Spleen (tissue), 11 donors: ENCODE measurements around the gene TRABD2B. TPM values are rescaled to one million over a fixed set of nuclear protein-coding genes. Genes with fewer than 3 reads are reported as not detected.

ENCODE experiments used
- DNase-seq: peaks from one replicate; pipeline ENCODE4 v3.0.0-alpha.2; 2020
- H3K27ac ChIP-seq, 8 donors: fragments of 200-600 bp; sonication (generic) in 7 of 8; 1 replicate in 4 of 8; 2 replicates in 4 of 8; pipeline versions ENCODE4 v1.5.0 to v1.8.0; 2016 to 2021; ENCODE audit warnings: inconsistent platforms in 4 of 8, mild to moderate bottlenecking in 4 of 8, moderate library complexity in 1 of 8
- H3K27me3 ChIP-seq, 7 donors: fragments of 200-600 bp; sonication (generic) in 6 of 7; replicated peaks in 1 of 7; 1 replicate in 4 of 7; 2 replicates in 3 of 7; pipeline versions ENCODE4 v1.5.0 to v1.8.0; 2016 to 2021; ENCODE audit warnings: inconsistent platforms in 3 of 7, mild to moderate bottlenecking in 1 of 7
- H3K36me3 ChIP-seq, 6 donors: fragments of 200-600 bp; sonication (generic) in 5 of 6; 1 replicate in 4 of 6; 2 replicates in 2 of 6; pipeline versions ENCODE4 v1.5.0 to v1.8.0; 2016 to 2021; ENCODE audit warnings: inconsistent platforms in 2 of 6
- H3K4me1 ChIP-seq, 6 donors: fragments of 200-600 bp; sonication (generic) in 5 of 6; 1 replicate in 3 of 6; 2 replicates in 3 of 6; pipeline versions ENCODE4 v1.5.0 to v1.8.0; 2016 to 2021; ENCODE audit warnings: inconsistent platforms in 3 of 6
- H3K4me3 ChIP-seq, 8 donors: fragments of 200-600 bp; sonication (generic) in 7 of 8; 1 replicate in 4 of 8; 2 replicates in 4 of 8; pipeline versions ENCODE4 v1.5.0 to v1.8.0; 2016 to 2021; ENCODE audit warnings: inconsistent platforms in 4 of 8, mild to moderate bottlenecking in 4 of 8, moderate library complexity in 2 of 8
- H3K9me3 ChIP-seq, 8 donors: fragments of 200-600 bp; sonication (generic) in 7 of 8; 1 replicate in 4 of 8; 2 replicates in 4 of 8; pipeline versions ENCODE4 v1.5.0 to v1.8.0; 2016 to 2021; ENCODE audit warnings: inconsistent platforms in 4 of 8
- POLR2A ChIP-seq, 3 donors: fragments of 450-650 bp; IDR thresholded peaks; one replicate each; pipeline ENCODE4 v1.5.1; 2017; ENCODE audit warnings: antibody characterized with exemption in 3 of 3, mild to moderate bottlenecking in 1 of 3
- POLR2AphosphoS5 ChIP-seq, 3 donors: sonication (generic); formaldehyde crosslinking; IDR thresholded peaks; one replicate each; pipeline ENCODE4 v1.5.1; 2017; ENCODE audit warnings: antibody characterized with exemption in 3 of 3
- WGBS, 5 donors: extraction: QIAGEN DNeasy Blood & Tissue Kit in 3 of 5; methylation state at CpG; one replicate each; pipeline versions ENCODE4 v1.1.5 to v1.1.7; 2013 to 2018; 5-methylcytosine and 5-hydroxymethylcytosine counted together
- intact Hi-C: fragments of 100-400 bp; cut with DNase I; formaldehyde crosslinking; loops from one replicate; pipeline ENCODE4 v1.15.0; 2023; ENCODE audit warnings: low total_unique reads
- polyA plus RNA-seq, 3 donors: library from polyadenylated mRNA; stranded (reverse); fragments of 200-250 nt; gene quantifications; one replicate each; pipeline ENCODE4 v1.2.1, GENCODE V29; 2013
- total RNA-seq, 7 donors: library from RNA; depleted of rRNA in 3 of 7; stranded (reverse); fragments of >200 nt in 3 of 7; fragmentation: NEBNext Ultra II Directional in 4 of 7; extraction: Animal tissue kit (Norgen Biotek cat#: 25700) in 4 of 7; gene quantifications; one replicate each; pipeline versions ENCODE4 v1.1.0 to v1.2.1, GENCODE V29; 2016 to 2021
- TF ChIP-seq, protein P1 (sequence below), 11 experiments: fragments of 200-600 bp in 7 of 11; fragments of 450-650 bp in 4 of 11; sonication (generic) in 4 of 11; IDR thresholded peaks in 8 of 11; conservative IDR thresholded peaks in 3 of 11; 1 replicate in 7 of 11; 2 replicates in 4 of 11; pipeline versions ENCODE4 v1.4.0 to v1.8.0; 2016 to 2021; ENCODE audit warnings: antibody characterized with exemption in 11 of 11, inconsistent platforms in 4 of 11, mild to moderate bottlenecking in 1 of 11
- donor health status: healthy with polysubstance abuse.
- donor health status: DM: no; HTN: no; CAD: no; lungs with moderate emphysema.
- donor health status: DM: no; HTN: no; CAD: no.
- donor health status: Bipolar disorder and iron deficiency.
- donor health status: healthy.
- donor health status: DM: no; HTN: no; CAD: no.
- donor health status: DM: yes; HTN: yes; CAD: no.

TRABD2B gene
- total and polyA plus RNA-seq, 10 donors: 0.11 to 3.5 (median 0.64) TPM

DNA sequence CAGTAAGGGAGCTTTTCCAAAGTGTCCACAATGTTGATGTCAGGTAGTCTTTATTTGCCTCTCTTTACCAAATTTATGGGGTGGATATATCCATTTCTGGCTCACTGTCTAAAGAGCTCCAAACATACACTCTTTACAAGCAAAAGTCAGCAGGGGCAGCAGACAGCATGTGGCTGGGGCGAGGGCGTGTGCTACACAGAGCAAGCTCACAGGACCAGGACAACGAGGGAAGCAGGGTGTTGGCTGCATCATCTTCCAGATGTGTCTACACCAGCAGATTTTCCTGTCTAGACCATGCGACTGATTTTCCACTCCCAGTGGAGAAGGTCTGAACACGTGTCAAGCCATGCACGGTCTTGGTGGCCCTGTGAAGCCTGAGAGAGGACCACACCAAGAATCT, 123.8 kb downstream of the TRABD2B start:
- Histone ChIP-seq H3K27ac (no peak overlapping the region), H3K36me3 (no peaks in the 10 kb centered on the region), H3K27me3 (peaks cover 0 to 9% (median 0%) of the 10 kb centered on the region in 7 donors), H3K4me3 (no peak overlapping the region), H3K9me3 (no peaks in the 10 kb centered on the region), H3K4me1 (no peaks in the 10 kb centered on the region)
- intact Hi-C loops: no loop called here
- TF ChIP-seq, protein P1, sequence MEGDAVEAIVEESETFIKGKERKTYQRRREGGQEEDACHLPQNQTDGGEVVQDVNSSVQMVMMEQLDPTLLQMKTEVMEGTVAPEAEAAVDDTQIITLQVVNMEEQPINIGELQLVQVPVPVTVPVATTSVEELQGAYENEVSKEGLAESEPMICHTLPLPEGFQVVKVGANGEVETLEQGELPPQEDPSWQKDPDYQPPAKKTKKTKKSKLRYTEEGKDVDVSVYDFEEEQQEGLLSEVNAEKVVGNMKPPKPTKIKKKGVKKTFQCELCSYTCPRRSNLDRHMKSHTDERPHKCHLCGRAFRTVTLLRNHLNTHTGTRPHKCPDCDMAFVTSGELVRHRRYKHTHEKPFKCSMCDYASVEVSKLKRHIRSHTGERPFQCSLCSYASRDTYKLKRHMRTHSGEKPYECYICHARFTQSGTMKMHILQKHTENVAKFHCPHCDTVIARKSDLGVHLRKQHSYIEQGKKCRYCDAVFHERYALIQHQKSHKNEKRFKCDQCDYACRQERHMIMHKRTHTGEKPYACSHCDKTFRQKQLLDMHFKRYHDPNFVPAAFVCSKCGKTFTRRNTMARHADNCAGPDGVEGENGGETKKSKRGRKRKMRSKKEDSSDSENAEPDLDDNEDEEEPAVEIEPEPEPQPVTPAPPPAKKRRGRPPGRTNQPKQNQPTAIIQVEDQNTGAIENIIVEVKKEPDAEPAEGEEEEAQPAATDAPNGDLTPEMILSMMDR (IDR thresholded peaks at IDR 0.05 in 8 of 11, conservative IDR thresholded peaks at IDR 0.05 in 3 of 11): no peak
- no peak for TF ChIP-seq POLR2A (IDR thresholded peaks at IDR 0.05)
- WGBS, 5 donors: 84 to 94% (median 87%) methylated on average over 6 of the region's 6 CpGs
- DNase-seq: no peak

DNA sequence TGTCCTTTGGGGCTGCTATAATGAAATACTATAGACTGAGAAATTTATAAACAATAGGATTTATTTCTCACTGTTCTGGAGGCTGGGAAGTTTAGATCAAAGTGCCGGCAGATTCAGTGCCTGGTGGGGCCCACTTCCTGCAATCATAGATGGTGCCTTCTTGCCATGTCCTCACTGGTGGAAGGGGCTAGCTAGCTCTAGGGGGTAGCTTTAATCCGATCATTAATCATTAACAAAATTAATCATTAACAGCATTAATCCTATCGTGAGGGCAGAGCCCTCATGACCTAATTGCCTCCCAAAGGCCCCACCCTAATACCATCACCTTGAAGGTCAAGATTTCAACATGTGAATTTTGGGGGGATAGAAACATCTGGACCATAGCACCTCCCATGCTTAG, 124.3 kb downstream of the TRABD2B start:
- peaks cover 0 to 14% (median 0%) of the 10 kb centered on the region in 7 donors for H3K27me3 ChIP-seq
- H3K9me3 ChIP-seq: no peaks in the 10 kb centered on the region
- WGBS, 5 donors: 76 to 92% (median 85%) methylated on average over 3 of the region's 3 CpGs
- H3K4me1 ChIP-seq: no peaks in the 10 kb centered on the region
- H3K36me3 ChIP-seq: no peaks in the 10 kb centered on the region
- DNase-seq: no peak
- TF ChIP-seq, protein P1 (IDR thresholded peaks at IDR 0.05 in 8 of 11, conservative IDR thresholded peaks at IDR 0.05 in 3 of 11): no peak
- no peak for TF ChIP-seq POLR2AphosphoS5 (IDR thresholded peaks at IDR 0.05)
- no peak for TF ChIP-seq POLR2A (IDR thresholded peaks at IDR 0.05)
- no peak overlapping the region for H3K27ac ChIP-seq
- no peak overlapping the region for H3K4me3 ChIP-seq
- intact Hi-C loops: no loop called here

DNA sequence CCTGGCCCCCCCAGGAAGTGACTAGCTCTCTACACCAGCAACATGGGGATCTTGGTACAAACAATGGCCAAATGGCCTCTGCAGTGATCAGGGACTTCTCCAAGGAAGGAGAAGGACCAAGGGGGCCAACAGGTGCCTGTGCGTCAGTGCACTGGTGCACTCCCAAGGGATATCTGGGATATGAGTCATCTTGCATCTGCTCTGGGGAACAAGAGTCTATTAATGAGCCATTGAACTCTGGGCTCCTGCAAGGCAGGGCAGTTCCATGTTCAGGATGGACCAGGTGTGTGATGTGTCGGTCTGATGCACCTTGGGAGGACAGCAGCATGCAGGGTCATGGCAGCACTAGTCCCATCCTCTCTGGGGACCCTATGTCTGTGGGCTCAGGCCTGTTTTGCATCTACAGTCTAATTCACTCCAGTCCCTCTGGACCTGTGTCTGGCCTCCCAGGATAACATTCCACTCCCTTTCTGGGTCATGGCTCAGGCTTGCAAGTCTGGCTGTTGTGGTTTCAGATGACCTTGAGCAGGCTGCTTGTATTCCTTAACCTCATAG, 125.3 kb downstream of the TRABD2B start:
- no peak for DNase-seq
- peaks cover 0 to 23% (median 0%) of the 10 kb centered on the region in 7 donors for H3K27me3 ChIP-seq
- H3K4me3 ChIP-seq: no peak overlapping the region
- H3K4me1 ChIP-seq: no peaks in the 10 kb centered on the region
- H3K9me3 ChIP-seq: no peaks in the 10 kb centered on the region
- 82 to 92% (median 88%) methylated on average over 2 of the region's 2 CpGs for WGBS, 5 donors
- intact Hi-C loops: no loop called here
- no peak overlapping the region for H3K27ac ChIP-seq
- H3K36me3 ChIP-seq: no peaks in the 10 kb centered on the region
- no peak for TF ChIP-seq POLR2A (IDR thresholded peaks at IDR 0.05)
- no peak for TF ChIP-seq POLR2AphosphoS5 (IDR thresholded peaks at IDR 0.05)
- TF ChIP-seq, protein P1 (IDR thresholded peaks at IDR 0.05 in 8 of 11, conservative IDR thresholded peaks at IDR 0.05 in 3 of 11): no peak

DNA sequence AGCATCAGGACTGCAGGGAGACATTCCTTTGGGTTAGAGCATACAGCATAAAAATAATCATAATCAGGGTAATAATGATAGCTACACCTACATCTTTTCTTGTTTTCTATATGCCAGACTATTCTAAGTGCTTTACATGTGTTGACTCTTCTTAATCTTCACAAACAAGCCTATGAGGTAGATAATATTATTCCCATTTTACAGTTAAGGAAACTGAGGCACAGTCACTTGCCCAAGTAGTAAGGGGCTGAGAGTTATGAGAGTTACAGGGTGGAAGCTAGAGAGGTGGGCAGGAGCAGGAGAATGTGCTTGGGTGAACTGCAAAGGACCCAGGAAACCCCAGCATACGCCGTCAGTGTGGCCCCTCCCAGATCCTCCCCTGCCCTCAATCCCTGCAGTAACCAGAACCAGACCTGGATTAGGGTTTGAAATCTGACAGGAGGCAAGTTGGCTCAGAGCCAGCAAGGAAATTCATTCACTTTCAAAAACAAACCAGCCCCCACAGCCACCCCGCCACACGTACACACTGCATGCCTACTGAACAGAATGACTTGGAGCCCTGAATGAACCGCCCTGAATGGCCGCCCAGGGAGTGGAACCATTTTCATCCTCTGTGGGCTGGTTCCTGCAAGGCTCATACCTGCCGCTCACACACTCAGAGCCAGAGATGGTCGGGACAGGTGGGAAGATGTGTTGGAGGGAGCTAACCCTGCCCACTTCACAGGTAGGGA, 126.1 kb downstream of the TRABD2B start:
- Histone ChIP-seq H3K4me1 (no peaks in the 10 kb centered on the region), H3K36me3 (no peaks in the 10 kb centered on the region), H3K9me3 (no peaks in the 10 kb centered on the region), H3K4me3 (no peak overlapping the region), H3K27ac (no peak overlapping the region), H3K27me3 (peaks cover 0 to 16% (median 0%) of the 10 kb centered on the region in 7 donors)
- intact Hi-C loops: no loop called here
- TF ChIP-seq, protein P1 (IDR thresholded peaks at IDR 0.05 in 8 of 11, conservative IDR thresholded peaks at IDR 0.05 in 3 of 11): no peak
- WGBS, 5 donors: 83 to 100% (median 87%) methylated on average over 5 to 8 of the region's 8 CpGs
- no peak for DNase-seq
